ENCODE results near the gene PFN3. TPM values are rescaled to one million over a fixed set of nuclear protein-coding genes. Genes with fewer than 3 reads are reported as not detected.
A peak's percentile ranks its signal among the peaks of the same experiment; 100 is the strongest.

Gene PFN3
- total RNA-seq, 1 donor from 2014 or later = not detected

DNA sequence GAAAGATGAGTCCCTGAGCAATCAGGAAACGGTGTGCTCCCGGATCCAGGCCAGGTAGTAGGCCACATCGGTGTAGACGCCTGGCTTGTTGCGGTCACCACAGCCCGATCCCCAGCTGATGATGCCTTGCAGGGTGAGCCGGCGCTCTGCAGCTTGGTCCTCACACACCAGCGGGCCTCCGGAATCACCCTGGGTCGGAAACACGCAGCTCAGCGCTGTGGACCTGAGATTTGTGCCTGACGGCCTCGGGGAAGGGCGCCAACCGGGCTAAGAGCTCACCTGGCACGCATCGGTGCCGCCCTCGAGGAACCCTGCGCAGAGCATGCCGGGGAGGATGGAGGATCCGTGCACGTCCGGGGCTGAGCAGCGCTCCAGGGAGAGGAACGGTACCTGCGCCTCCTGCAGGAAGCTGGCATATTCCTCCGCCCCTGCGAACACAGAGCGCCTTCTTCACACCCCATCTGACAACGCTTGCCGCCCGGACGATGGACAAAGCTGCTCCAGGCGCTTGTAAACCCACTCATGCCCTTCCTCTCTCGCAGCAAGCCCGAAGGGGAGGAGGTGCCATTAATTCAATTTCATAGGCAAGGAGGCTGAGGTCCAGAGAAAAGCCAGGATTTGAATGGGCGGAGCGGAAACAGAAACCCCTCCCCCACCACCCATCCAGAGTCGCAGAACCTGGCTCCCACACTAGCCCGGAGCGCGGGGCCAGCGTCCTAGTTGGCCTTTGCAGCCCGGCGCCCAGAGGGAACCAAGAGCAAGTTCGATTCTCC, 2.0 kb upstream of the PFN3 start:
- Mint-ChIP-seq H3K4me1 (ENCODE audit: low read depth, unreplicated experiment) (no peaks in the 10 kb centered on the region), H3K27me3 (ENCODE audit: low read depth, unreplicated experiment) (peaks cover 53% of the 10 kb centered on the region), H3K36me3 (ENCODE audit: low read depth, unreplicated experiment) (no peaks in the 10 kb centered on the region), H3K4me3 (ENCODE audit: unreplicated experiment) (peak overlapping the region; percentile 84), H3K27ac (ENCODE audit: unreplicated experiment) (peak overlapping the region; percentile 75), H3K9me3 (ENCODE audit: unreplicated experiment) (no peaks in the 10 kb centered on the region)
- Histone ChIP-seq H3K4me2 (ENCODE audit: low read length) (peak overlapping the region; percentile 99), H3K27me3 (ENCODE audit: insufficient read depth, low read length) (peaks cover 38% of the 10 kb centered on the region), H3K79me2 (ENCODE audit: insufficient read depth, low read length) (no peaks in the 10 kb centered on the region), H3K9ac (ENCODE audit: low read length) (no peak overlapping the region), H3K4me3 (ENCODE audit: insufficient read depth, low read depth, low read length) (peak overlapping the region; percentile 56), H3K36me3 (ENCODE audit: insufficient read depth, low read length) (no peaks in the 10 kb centered on the region), H3K4me1 (ENCODE audit: insufficient read depth, low read length) (peaks cover 30% of the 10 kb centered on the region), H4K20me1 (ENCODE audit: insufficient read depth, low read length) (no peaks in the 10 kb centered on the region), H2AFZ (ENCODE audit: low read depth, low read length) (peak overlapping the region; percentile 62), H3K9me3 (ENCODE audit: insufficient read depth, low read depth, low read length) (no peaks in the 10 kb centered on the region), H3K27ac (ENCODE audit: low read depth, low read length) (no peak overlapping the region)
- FAIRE-seq (no peak), DNase-seq (ENCODE audit: low read depth) (peak; percentile 42)
- TF ChIP-seq, protein P1, sequence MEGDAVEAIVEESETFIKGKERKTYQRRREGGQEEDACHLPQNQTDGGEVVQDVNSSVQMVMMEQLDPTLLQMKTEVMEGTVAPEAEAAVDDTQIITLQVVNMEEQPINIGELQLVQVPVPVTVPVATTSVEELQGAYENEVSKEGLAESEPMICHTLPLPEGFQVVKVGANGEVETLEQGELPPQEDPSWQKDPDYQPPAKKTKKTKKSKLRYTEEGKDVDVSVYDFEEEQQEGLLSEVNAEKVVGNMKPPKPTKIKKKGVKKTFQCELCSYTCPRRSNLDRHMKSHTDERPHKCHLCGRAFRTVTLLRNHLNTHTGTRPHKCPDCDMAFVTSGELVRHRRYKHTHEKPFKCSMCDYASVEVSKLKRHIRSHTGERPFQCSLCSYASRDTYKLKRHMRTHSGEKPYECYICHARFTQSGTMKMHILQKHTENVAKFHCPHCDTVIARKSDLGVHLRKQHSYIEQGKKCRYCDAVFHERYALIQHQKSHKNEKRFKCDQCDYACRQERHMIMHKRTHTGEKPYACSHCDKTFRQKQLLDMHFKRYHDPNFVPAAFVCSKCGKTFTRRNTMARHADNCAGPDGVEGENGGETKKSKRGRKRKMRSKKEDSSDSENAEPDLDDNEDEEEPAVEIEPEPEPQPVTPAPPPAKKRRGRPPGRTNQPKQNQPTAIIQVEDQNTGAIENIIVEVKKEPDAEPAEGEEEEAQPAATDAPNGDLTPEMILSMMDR (IDR thresholded peaks at IDR 0.05; ENCODE audit: insufficient read depth, low read depth, low read length) = peak; percentile 27
- TF ChIP-seq EZH2 (IDR thresholded peaks at IDR 0.05; ENCODE audit: insufficient read depth, low read length) = peak; percentile 59

DNA sequence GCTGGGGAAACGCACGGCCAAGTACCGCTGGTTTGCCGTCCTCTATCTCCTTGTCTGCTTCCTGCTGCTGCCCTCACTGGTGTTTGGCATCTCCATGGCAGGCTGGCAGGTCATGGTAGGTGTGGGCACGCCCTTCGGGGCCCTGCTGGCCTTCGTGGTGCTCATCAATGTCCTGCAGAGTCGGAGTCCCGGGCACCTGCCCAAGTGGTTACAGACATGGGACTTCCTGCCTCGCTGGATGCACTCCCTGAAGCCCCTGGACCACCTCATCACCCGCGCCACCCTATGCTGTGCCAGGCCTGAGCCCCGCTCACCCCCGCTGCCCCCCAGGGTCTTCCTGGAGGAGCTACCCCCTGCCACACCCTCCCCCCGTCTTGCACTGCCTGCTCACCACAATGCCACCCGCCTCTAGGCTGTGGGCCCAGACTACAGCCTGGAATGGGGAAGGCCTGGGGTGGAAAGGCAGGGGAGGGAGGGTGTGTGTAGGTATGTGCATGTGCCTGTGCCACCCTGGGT, 2.5 kb downstream of the PFN3 start:
- no peaks in the 10 kb centered on the region for H4K20me1 ChIP-seq (ENCODE audit: insufficient read depth, low read length)
- no peaks in the 10 kb centered on the region for H3K9me3 Mint-ChIP-seq (ENCODE audit: unreplicated experiment)
- H2AFZ ChIP-seq (ENCODE audit: low read depth, low read length) = no peak overlapping the region
- H3K36me3 ChIP-seq (ENCODE audit: insufficient read depth, low read length) = no peaks in the 10 kb centered on the region
- no peak overlapping the region for H3K9ac ChIP-seq (ENCODE audit: low read length)
- no peaks in the 10 kb centered on the region for H3K4me1 Mint-ChIP-seq (ENCODE audit: low read depth, unreplicated experiment)
- H3K4me3 ChIP-seq (ENCODE audit: insufficient read depth, low read depth, low read length) = no peak overlapping the region
- no peak for FAIRE-seq
- peaks cover 15% of the 10 kb centered on the region for H3K4me1 ChIP-seq (ENCODE audit: insufficient read depth, low read length)
- no peak for TF ChIP-seq EZH2 (IDR thresholded peaks at IDR 0.05; ENCODE audit: insufficient read depth, low read length)
- TF ChIP-seq, protein P1 (IDR thresholded peaks at IDR 0.05; ENCODE audit: insufficient read depth, low read depth, low read length) = no peak
- peaks cover 52% of the 10 kb centered on the region for H3K27me3 Mint-ChIP-seq (ENCODE audit: low read depth, unreplicated experiment)
- no peaks in the 10 kb centered on the region for H3K9me3 ChIP-seq (ENCODE audit: insufficient read depth, low read depth, low read length)
- no peak overlapping the region for H3K4me3 Mint-ChIP-seq (ENCODE audit: unreplicated experiment)
- H3K27ac ChIP-seq (ENCODE audit: low read depth, low read length) = no peak overlapping the region
- no peak overlapping the region for H3K4me2 ChIP-seq (ENCODE audit: low read length)
- H3K36me3 Mint-ChIP-seq (ENCODE audit: low read depth, unreplicated experiment) = no peaks in the 10 kb centered on the region
- DNase-seq (ENCODE audit: low read depth) = no peak
- peaks cover 40% of the 10 kb centered on the region for H3K27me3 ChIP-seq (ENCODE audit: insufficient read depth, low read length)
- H3K79me2 ChIP-seq (ENCODE audit: insufficient read depth, low read length) = no peaks in the 10 kb centered on the region
- H3K27ac Mint-ChIP-seq (ENCODE audit: unreplicated experiment) = no peak overlapping the region

DNA sequence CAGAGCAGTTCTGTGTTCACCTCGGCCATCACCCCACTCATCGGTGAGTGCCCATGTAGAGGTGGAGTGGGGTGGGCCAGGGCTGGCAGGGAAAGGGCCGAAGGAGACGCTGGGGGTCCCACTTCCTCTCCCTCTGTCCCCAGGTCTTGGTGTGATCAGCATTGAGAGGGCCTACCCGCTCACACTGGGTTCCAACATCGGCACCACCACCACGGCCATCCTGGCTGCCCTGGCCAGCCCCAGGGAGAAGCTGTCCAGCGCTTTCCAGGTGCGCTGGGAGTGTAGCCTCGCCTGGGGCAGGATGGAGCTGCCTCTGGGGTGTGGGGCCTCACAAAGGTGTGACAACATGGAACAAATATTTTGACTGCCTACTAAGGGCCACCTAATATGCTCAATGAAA, 3.7 kb downstream of the PFN3 start:
- H3K4me3 ChIP-seq (ENCODE audit: insufficient read depth, low read depth, low read length) = no peak overlapping the region
- H3K4me2 ChIP-seq (ENCODE audit: low read length) = no peak overlapping the region
- H3K79me2 ChIP-seq (ENCODE audit: insufficient read depth, low read length) = no peaks in the 10 kb centered on the region
- no peaks in the 10 kb centered on the region for H4K20me1 ChIP-seq (ENCODE audit: insufficient read depth, low read length)
- no peak overlapping the region for H3K27ac ChIP-seq (ENCODE audit: low read depth, low read length)
- H3K4me1 ChIP-seq (ENCODE audit: insufficient read depth, low read length) = peaks cover 11% of the 10 kb centered on the region
- H3K27me3 Mint-ChIP-seq (ENCODE audit: low read depth, unreplicated experiment) = peaks cover 47% of the 10 kb centered on the region
- no peaks in the 10 kb centered on the region for H3K36me3 Mint-ChIP-seq (ENCODE audit: low read depth, unreplicated experiment)
- peaks cover 30% of the 10 kb centered on the region for H3K27me3 ChIP-seq (ENCODE audit: insufficient read depth, low read length)
- no peak for FAIRE-seq
- H3K36me3 ChIP-seq (ENCODE audit: insufficient read depth, low read length) = no peaks in the 10 kb centered on the region
- H3K9me3 Mint-ChIP-seq (ENCODE audit: unreplicated experiment) = no peaks in the 10 kb centered on the region
- H3K9me3 ChIP-seq (ENCODE audit: insufficient read depth, low read depth, low read length) = no peaks in the 10 kb centered on the region
- TF ChIP-seq, protein P1 (IDR thresholded peaks at IDR 0.05; ENCODE audit: insufficient read depth, low read depth, low read length) = no peak
- TF ChIP-seq EZH2 (IDR thresholded peaks at IDR 0.05; ENCODE audit: insufficient read depth, low read length) = no peak
- DNase-seq (ENCODE audit: low read depth) = no peak
- H3K4me3 Mint-ChIP-seq (ENCODE audit: unreplicated experiment) = no peak overlapping the region
- H2AFZ ChIP-seq (ENCODE audit: low read depth, low read length) = no peak overlapping the region
- H3K27ac Mint-ChIP-seq (ENCODE audit: unreplicated experiment) = no peak overlapping the region
- H3K9ac ChIP-seq (ENCODE audit: low read length) = no peak overlapping the region
- H3K4me1 Mint-ChIP-seq (ENCODE audit: low read depth, unreplicated experiment) = no peaks in the 10 kb centered on the region

Data from astrocyte (in vitro differentiated cells and primary cell).